ENCODE results near the gene GRK3.
"Not testable (repeated sequence)": the region's sequence is repeated elsewhere in the genome, so short reads cannot be mapped to it uniquely, and the experiment has no call there.

Gene GRK3

GRCh38 chr22:25574736-25575135 is 10.3 kb downstream of the GRK3 start:
- DNase-seq, result no peak

GRCh38 chr22:25575674-25576392 is 11.4 kb downstream of the GRK3 start:
- DNase-seq, result not testable (repeated sequence)

- not testable (repeated sequence) for DNase-seq
Observed at GRCh38 chr22:25581452-25581851, 17.0 kb downstream of the GRK3 start.

GRCh38 chr22:25582946-25583345 is 18.5 kb downstream of the GRK3 start:
- no peak for DNase-seq

GRCh38 chr22:25584993-25585392 is 20.5 kb downstream of the GRK3 start:
- DNase-seq, result not testable (repeated sequence)

GRCh38 chr22:25589664-25590063 is 25.2 kb downstream of the GRK3 start:
- not testable (repeated sequence) for DNase-seq

- DNase-seq, result not testable (repeated sequence)
Observed at GRCh38 chr22:25593323-25593722, 28.8 kb downstream of the GRK3 start.

GRCh38 chr22:25598609-25599008 is 34.1 kb downstream of the GRK3 start:
- peak in 1 of 2 experiments; percentile 4 for DNase-seq

GRCh38 chr22:25602445-25602844 is 38.0 kb downstream of the GRK3 start:
- no peak for DNase-seq

GRCh38 chr22:25602916-25603315 is 38.4 kb downstream of the GRK3 start:
- DNase-seq, result no peak

- not testable (repeated sequence) for DNase-seq
Observed at GRCh38 chr22:25605146-25605545, 40.7 kb downstream of the GRK3 start.

GRCh38 chr22:25605565-25605964 is 41.1 kb downstream of the GRK3 start:
- not testable (repeated sequence) for DNase-seq

GRCh38 chr22:25611284-25611683 is 46.8 kb downstream of the GRK3 start:
- not testable (repeated sequence) for DNase-seq

- DNase-seq, result not testable (repeated sequence)
Observed at GRCh38 chr22:25613131-25613530, 48.7 kb downstream of the GRK3 start.

- not testable (repeated sequence) for DNase-seq
Observed at GRCh38 chr22:25613558-25613957, 49.1 kb downstream of the GRK3 start.

- DNase-seq, result not testable (repeated sequence)
Observed at GRCh38 chr22:25614791-25615190, 50.3 kb downstream of the GRK3 start.

GRCh38 chr22:25621986-25622385 is 57.5 kb downstream of the GRK3 start:
- no peak for DNase-seq

- DNase-seq, result no peak
Observed at GRCh38 chr22:25623310-25623734, 58.8 kb downstream of the GRK3 start.

- DNase-seq, result no peak
Observed at GRCh38 chr22:25623851-25624250, 59.4 kb downstream of the GRK3 start.

- no peak for DNase-seq
Observed at GRCh38 chr22:25624476-25624875, 60.0 kb downstream of the GRK3 start.

GRCh38 chr22:25625747-25626623 is 61.5 kb downstream of the GRK3 start:
- DNase-seq, result not testable (repeated sequence)

- no peak for DNase-seq
Observed at GRCh38 chr22:25626624-25626990, 62.1 kb downstream of the GRK3 start.

- DNase-seq, result peak; percentile 63 to 71
Observed at GRCh38 chr22:25627271-25627852, 62.9 kb downstream of the GRK3 start.

- no peak for DNase-seq
Observed at GRCh38 chr22:25628494-25628893, 64.0 kb downstream of the GRK3 start.

Measured in AML-193 (cell line).